Mesenchymal stem cell (in vitro differentiated cells and primary cell): ENCODE data around the gene CDHR5.

Experiments used
- DNase-seq: peaks from one replicate; pipeline ENCODE4 v3.0.0-alpha.2; 2013
- H2AFZ ChIP-seq: one replicate; pipeline ENCODE4 v1.6.1; 2013; ENCODE audit warnings: low read depth, mild to moderate bottlenecking, control low read depth, inconsistent platforms, low read length, moderate library complexity
- H2AK5ac ChIP-seq: 2 replicates; pipeline ENCODE4 v1.6.1; 2013; ENCODE audit warnings: low read length, moderate library complexity, mild to moderate bottlenecking, inconsistent platforms; ENCODE audit not compliant: severe bottlenecking
- H2BK120ac ChIP-seq: one replicate; pipeline ENCODE4 v1.6.1; 2013; ENCODE audit warnings: low read depth, mild to moderate bottlenecking, inconsistent platforms, low read length, moderate library complexity
- H2BK12ac ChIP-seq, 2 experiments: one replicate each; pipeline ENCODE4 v1.6.1; 2013; ENCODE audit warnings: inconsistent platforms in 2 of 2, low read length in 2 of 2, mild to moderate bottlenecking in 2 of 2, moderate library complexity in 2 of 2, control low read depth in 1 of 2
- H2BK15ac ChIP-seq: one replicate; pipeline ENCODE4 v1.6.1; 2013; ENCODE audit warnings: mild to moderate bottlenecking, low read depth, inconsistent platforms; ENCODE audit not compliant: poor library complexity, severe bottlenecking
- H2BK5ac ChIP-seq: 2 replicates; pipeline ENCODE4 v1.6.1; 2013; ENCODE audit warnings: low read depth, mild to moderate bottlenecking, low read length, control low read depth, inconsistent platforms; ENCODE audit not compliant: poor library complexity, severe bottlenecking
- H3K14ac ChIP-seq, 2 experiments: one replicate each; pipeline ENCODE4 v1.6.1; 2013; ENCODE audit warnings: inconsistent platforms in 2 of 2, low read length in 2 of 2, control low read depth in 1 of 2, mild to moderate bottlenecking in 1 of 2, moderate library complexity in 1 of 2
- H3K18ac ChIP-seq, 2 experiments: one replicate each; pipeline ENCODE4 v1.6.1; 2013; ENCODE audit warnings: inconsistent platforms in 2 of 2, low read length in 2 of 2, control low read depth in 1 of 2, low read depth in 1 of 2, mild to moderate bottlenecking in 1 of 2
- H3K23ac ChIP-seq, 2 experiments: one replicate each; pipeline ENCODE4 v1.6.1; 2013; ENCODE audit warnings: inconsistent platforms in 2 of 2, low read length in 2 of 2, mild to moderate bottlenecking in 2 of 2, moderate library complexity in 2 of 2, control low read depth in 1 of 2
- H3K27ac ChIP-seq: 2 replicates; pipeline ENCODE4 v1.5.1; 2013; ENCODE audit warnings: mild to moderate bottlenecking, moderate library complexity, low read length, control low read depth, inconsistent platforms; ENCODE audit not compliant: poor library complexity, severe bottlenecking
- H3K27me3 ChIP-seq, 2 experiments: 2 replicates each; pipeline versions ENCODE4 v1.6.1 to v1.7.0; 2013; ENCODE audit warnings: low read length in 2 of 2, mild to moderate bottlenecking in 2 of 2, moderate library complexity in 2 of 2, control low read depth in 1 of 2, inconsistent platforms in 1 of 2; ENCODE audit not compliant: control insufficient read depth in 1 of 2, insufficient read depth in 1 of 2
- H3K36me3 ChIP-seq, 2 experiments: 2 replicates each; pipeline versions ENCODE4 v1.6.1 to v1.7.0; 2013; ENCODE audit warnings: low read length in 2 of 2, control low read depth in 1 of 2, inconsistent platforms in 1 of 2, low read depth in 1 of 2, mild to moderate bottlenecking in 1 of 2; ENCODE audit not compliant: insufficient read depth in 2 of 2, control insufficient read depth in 1 of 2
- H3K4ac ChIP-seq, 2 experiments: one replicate each; pipeline ENCODE4 v1.6.1; 2013; ENCODE audit warnings: inconsistent platforms in 2 of 2, low read length in 2 of 2, mild to moderate bottlenecking in 2 of 2, moderate library complexity in 2 of 2, control low read depth in 1 of 2, low read depth in 1 of 2
- H3K4me1 ChIP-seq: 2 replicates; pipeline ENCODE4 v1.6.1; 2013; ENCODE audit warnings: low read depth, low read length, control low read depth; ENCODE audit not compliant: control insufficient read depth, insufficient read depth
- H3K4me2 ChIP-seq: 2 replicates; pipeline ENCODE4 v1.6.1; 2013; ENCODE audit warnings: low read length, mild to moderate bottlenecking, inconsistent platforms; ENCODE audit not compliant: poor library complexity, severe bottlenecking
- H3K4me3 ChIP-seq, 2 experiments: 2 replicates each; pipeline versions ENCODE4 v1.5.1 to v1.7.0; 2013; ENCODE audit warnings: low read length in 2 of 2, mild to moderate bottlenecking in 2 of 2, control low read depth in 1 of 2, low read depth in 1 of 2; ENCODE audit not compliant: insufficient read depth in 1 of 2
- H3K79me1 ChIP-seq: replicated peaks from 2 replicates; pipeline ENCODE4 v1.6.1; 2013; ENCODE audit warnings: mild to moderate bottlenecking, control low read depth, low read length, inconsistent platforms; ENCODE audit not compliant: poor library complexity, severe bottlenecking
- H3K9ac ChIP-seq: 2 replicates; pipeline ENCODE4 v1.7.0; 2013; ENCODE audit warnings: mild to moderate bottlenecking, low read length, moderate library complexity
- H3K9me3 ChIP-seq: 2 replicates; pipeline ENCODE4 v1.7.0; 2013; ENCODE audit warnings: mild to moderate bottlenecking, low read length; ENCODE audit not compliant: control insufficient read depth
- H4K8ac ChIP-seq: one replicate; pipeline ENCODE4 v1.6.1; 2013; ENCODE audit warnings: inconsistent platforms, mild to moderate bottlenecking, low read length, moderate library complexity
- H4K91ac ChIP-seq: one replicate; pipeline ENCODE4 v1.6.1; 2013; ENCODE audit warnings: mild to moderate bottlenecking, low read length, inconsistent platforms
- WGBS: methylation state at CpG from one replicate; pipeline ENCODE4 v1.1.7; 2013; ENCODE audit warnings: mixed read lengths; 5-methylcytosine and 5-hydroxymethylcytosine counted together

The CDHR5 gene

DNA sequence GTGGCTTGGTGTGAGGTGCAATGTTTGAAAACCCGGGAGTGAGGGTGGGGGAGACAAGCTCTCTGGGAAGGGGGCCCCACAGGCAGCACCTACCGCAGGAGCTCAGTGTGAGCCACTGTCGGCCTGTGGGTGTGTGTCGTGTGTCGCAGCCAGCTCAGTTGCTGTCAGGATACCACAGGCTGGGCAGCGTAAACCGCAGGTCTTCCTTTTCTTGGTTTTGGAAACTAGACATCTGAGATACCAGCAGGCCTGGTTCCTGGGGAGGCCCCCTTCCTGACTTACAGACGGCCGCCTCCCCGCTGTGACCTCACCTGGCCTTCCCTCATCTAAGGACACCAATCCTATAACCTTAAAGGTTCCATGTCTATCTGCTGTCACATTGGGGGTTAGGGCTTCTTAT lies 28.4 kb downstream of the CDHR5 start:
- H3K4ac ChIP-seq = no peak overlapping the region
- H4K91ac ChIP-seq = no peak overlapping the region
- H3K4me1 ChIP-seq = peaks cover 3% of the 10 kb centered on the region
- no peaks in the 10 kb centered on the region for H3K27me3 ChIP-seq
- H2BK12ac ChIP-seq = no peak overlapping the region
- H2BK15ac ChIP-seq = no peak overlapping the region
- no peak overlapping the region for H2AFZ ChIP-seq
- no peak for DNase-seq
- H4K8ac ChIP-seq = no peak overlapping the region
- no peaks in the 10 kb centered on the region for H3K9me3 ChIP-seq
- 93% methylated on average over 7 of the region's 10 CpGs for WGBS
- H3K9ac ChIP-seq = no peak overlapping the region
- H3K79me1 ChIP-seq = peaks cover 57% of the 10 kb centered on the region
- peaks cover 85 to 89% of the 10 kb centered on the region in 2 experiments for H3K36me3 ChIP-seq
- no peak overlapping the region for H3K14ac ChIP-seq
- H3K4me3 ChIP-seq = no peak overlapping the region
- H2BK5ac ChIP-seq = no peak overlapping the region
- H2AK5ac ChIP-seq = no peak overlapping the region
- no peak overlapping the region for H2BK120ac ChIP-seq
- H3K27ac ChIP-seq = no peak overlapping the region
- H3K4me2 ChIP-seq = no peak overlapping the region
- H3K18ac ChIP-seq = no peak overlapping the region
- H3K23ac ChIP-seq = no peak overlapping the region

DNA sequence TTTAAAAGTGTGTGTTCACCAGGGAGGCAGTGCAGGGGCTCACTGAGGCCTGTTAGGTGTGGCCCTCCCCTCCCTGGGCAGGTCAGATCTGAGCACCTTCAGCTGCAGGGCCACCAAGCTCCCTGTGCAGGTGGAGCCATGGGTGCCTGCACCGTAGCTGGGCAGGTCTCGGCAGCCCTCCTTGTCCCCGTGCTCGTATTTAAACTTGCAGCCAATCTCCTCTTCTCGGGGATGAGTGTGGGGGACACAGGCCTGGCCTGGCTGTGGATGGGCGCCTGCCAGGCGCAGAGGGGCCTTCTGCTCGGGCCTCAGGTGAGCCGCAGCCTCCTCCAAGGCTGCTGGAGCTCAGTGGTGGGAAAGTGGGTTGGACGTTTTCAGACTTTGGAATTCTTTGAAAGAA lies 29.4 kb downstream of the CDHR5 start:
- H3K79me1 ChIP-seq = peaks cover 57% of the 10 kb centered on the region
- no peak overlapping the region for H3K27ac ChIP-seq
- no peak overlapping the region for H2BK5ac ChIP-seq
- no peaks in the 10 kb centered on the region for H3K27me3 ChIP-seq
- no peak overlapping the region for H2BK120ac ChIP-seq
- H3K36me3 ChIP-seq = peaks cover 86 to 88% of the 10 kb centered on the region in 2 experiments
- H2AFZ ChIP-seq = no peak overlapping the region
- no peak overlapping the region for H2AK5ac ChIP-seq
- no peak overlapping the region for H2BK12ac ChIP-seq
- no peak for DNase-seq
- no peak overlapping the region for H3K4me2 ChIP-seq
- H3K4me3 ChIP-seq = no peak overlapping the region
- no peak overlapping the region for H2BK15ac ChIP-seq
- H4K91ac ChIP-seq = no peak overlapping the region
- no peak overlapping the region for H3K9ac ChIP-seq
- no peak overlapping the region for H3K18ac ChIP-seq
- no peaks in the 10 kb centered on the region for H3K9me3 ChIP-seq
- 94% methylated on average over 10 of the region's 10 CpGs for WGBS
- H4K8ac ChIP-seq = no peak overlapping the region
- no peak overlapping the region for H3K14ac ChIP-seq
- no peak overlapping the region for H3K23ac ChIP-seq
- H3K4me1 ChIP-seq = peaks cover 5% of the 10 kb centered on the region
- H3K4ac ChIP-seq = no peak overlapping the region

DNA sequence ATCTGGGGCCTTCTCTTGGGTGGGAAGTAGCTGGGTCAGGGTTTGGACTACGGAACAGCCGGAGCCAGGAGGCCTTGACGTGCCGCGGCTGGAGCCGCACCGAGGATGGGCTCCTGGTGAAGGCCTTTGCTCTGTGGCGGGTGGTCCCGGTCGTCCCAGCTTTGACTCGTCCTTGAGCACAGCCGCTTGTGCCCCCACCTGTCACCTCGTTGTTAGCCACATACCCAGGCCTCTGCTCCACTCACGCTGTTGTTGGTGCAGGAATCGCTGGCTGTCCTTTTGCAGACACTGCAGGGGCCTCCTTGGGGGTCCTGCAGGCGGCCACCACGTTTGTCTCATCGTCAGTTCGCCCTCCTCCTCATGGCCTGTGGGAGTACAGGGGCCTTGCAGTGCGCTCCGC lies 31.4 kb downstream of the CDHR5 start:
- Histone ChIP-seq H3K9me3 (no peaks in the 10 kb centered on the region), H4K8ac (no peak overlapping the region), H2BK120ac (no peak overlapping the region), H3K27ac (no peak overlapping the region), H3K18ac (no peak overlapping the region), H4K91ac (no peak overlapping the region), H3K4me2 (no peak overlapping the region), H3K4me3 (no peak overlapping the region), H2BK12ac (no peak overlapping the region), H3K36me3 (peaks cover 84 to 89% of the 10 kb centered on the region in 2 experiments), H3K9ac (no peak overlapping the region), H3K4ac (no peak overlapping the region), H3K4me1 (peaks cover 5% of the 10 kb centered on the region), H2BK5ac (no peak overlapping the region), H2AK5ac (no peak overlapping the region), H3K27me3 (no peaks in the 10 kb centered on the region), H3K23ac (no peak overlapping the region), H3K79me1 (peaks cover 49% of the 10 kb centered on the region), H2AFZ (no peak overlapping the region), H3K14ac (no peak overlapping the region), H2BK15ac (no peak overlapping the region)
- 94% methylated on average over 21 of the region's 21 CpGs for WGBS
- no peak for DNase-seq

DNA sequence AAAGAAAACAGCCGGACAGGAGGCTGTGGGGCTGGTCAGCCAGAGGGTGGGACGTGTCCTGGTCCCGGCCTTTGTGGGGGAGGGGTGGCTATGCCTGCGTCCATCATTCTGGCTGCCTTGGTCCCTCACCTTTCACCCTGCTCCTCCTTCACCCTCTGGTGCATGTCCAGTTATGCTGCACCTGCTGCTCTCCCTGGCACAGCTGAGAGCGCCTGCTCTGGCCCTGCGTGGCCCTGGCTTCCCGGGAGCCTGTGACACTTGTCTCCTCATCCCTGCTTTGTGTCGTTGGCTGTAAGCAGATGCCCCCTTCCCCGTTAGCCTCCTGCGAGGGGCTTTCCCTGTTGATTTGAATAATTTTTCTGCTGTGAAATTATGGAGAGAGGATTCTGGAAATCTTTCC lies 31.8 kb downstream of the CDHR5 start:
- H3K9ac ChIP-seq = no peak overlapping the region
- no peak overlapping the region for H3K4me3 ChIP-seq
- 98% methylated on average over 8 of the region's 10 CpGs for WGBS
- no peak overlapping the region for H2BK5ac ChIP-seq
- H3K36me3 ChIP-seq = peaks cover 79 to 88% of the 10 kb centered on the region in 2 experiments
- no peak overlapping the region for H3K4me2 ChIP-seq
- peaks cover 7% of the 10 kb centered on the region for H3K4me1 ChIP-seq
- no peak overlapping the region for H2AFZ ChIP-seq
- H2BK15ac ChIP-seq = no peak overlapping the region
- no peak overlapping the region for H3K27ac ChIP-seq
- peaks cover 46% of the 10 kb centered on the region for H3K79me1 ChIP-seq
- H3K14ac ChIP-seq = no peak overlapping the region
- H3K27me3 ChIP-seq = no peaks in the 10 kb centered on the region
- H2AK5ac ChIP-seq = no peak overlapping the region
- H3K18ac ChIP-seq = no peak overlapping the region
- H3K9me3 ChIP-seq = no peaks in the 10 kb centered on the region
- H3K4ac ChIP-seq = no peak overlapping the region
- H2BK12ac ChIP-seq = no peak overlapping the region
- H2BK120ac ChIP-seq = no peak overlapping the region
- DNase-seq = no peak
- H4K91ac ChIP-seq = no peak overlapping the region
- H4K8ac ChIP-seq = no peak overlapping the region
- no peak overlapping the region for H3K23ac ChIP-seq
